Heart left ventricle (tissue), 16 donors: ENCODE data around the gene SUFU. TPM values are rescaled to one million over a fixed set of nuclear protein-coding genes. Genes with fewer than 3 reads are reported as not detected.

Experiments
- ATAC-seq, 4 donors: fragments of 200-7000 bp; cut with Tn5 transposase; one replicate each; pipeline ENCODE4 v1.9.1; 2020 to 2022; ENCODE audit warnings: moderate library complexity in 4 of 4, mild to moderate bottlenecking in 3 of 4, moderate number of reproducible peaks in 1 of 4
- DNase-seq, 5 donors: peaks; one replicate each; pipeline ENCODE4 v3.0.0-alpha.2; 2020
- H3K27ac ChIP-seq, 12 donors: fragments of 200-600 bp; sonication (generic) in 4 of 12; one replicate each; pipeline versions ENCODE4 v1.5.0 to v1.8.0; 2016 to 2022; ENCODE audit warnings: mild to moderate bottlenecking in 2 of 12
- H3K27me3 ChIP-seq, 9 donors: fragments of 200-600 bp; sonication (generic) in 2 of 9; one replicate each; pipeline versions ENCODE4 v1.5.1 to v1.8.0; 2016 to 2022; ENCODE audit warnings: mild to moderate bottlenecking in 3 of 9
- H3K36me3 ChIP-seq, 9 donors: fragments of 200-600 bp; sonication (generic) in 2 of 9; one replicate each; pipeline versions ENCODE4 v1.5.0 to v1.8.0; 2018 to 2022; ENCODE audit warnings: mild to moderate bottlenecking in 2 of 9
- H3K4me1 ChIP-seq, 12 donors: fragments of 200-600 bp; sonication (generic) in 4 of 12; one replicate each; pipeline versions ENCODE4 v1.5.0 to v1.8.0; 2016 to 2022; ENCODE audit warnings: mild to moderate bottlenecking in 3 of 12
- H3K4me3 ChIP-seq, 12 donors: fragments of 200-600 bp; sonication (generic) in 4 of 12; one replicate each; pipeline versions ENCODE4 v1.5.0 to v1.8.0; 2017 to 2022; ENCODE audit warnings: mild to moderate bottlenecking in 9 of 12, moderate library complexity in 4 of 12
- H3K9me3 ChIP-seq, 12 donors: fragments of 200-600 bp; sonication (generic) in 4 of 12; one replicate each; pipeline versions ENCODE4 v1.5.0 to v1.8.0; 2016 to 2022; ENCODE audit warnings: mild to moderate bottlenecking in 1 of 12
- POLR2A ChIP-seq, 2 donors: fragments of 450-650 bp; IDR thresholded peaks; one replicate each; pipeline ENCODE4 v1.6.1; 2017; ENCODE audit warnings: antibody characterized with exemption in 2 of 2, mild to moderate bottlenecking in 2 of 2, moderate library complexity in 2 of 2
- WGBS, 4 donors: extraction: QIAGEN DNeasy Blood & Tissue Kit in 2 of 4; methylation state at CpG; one replicate each; pipeline versions ENCODE4 v1.1.5 to v1.1.7; 2013 to 2018; 5-methylcytosine and 5-hydroxymethylcytosine counted together
- intact Hi-C, 10 donors: fragments of 100-400 bp; cut with DNase I; formaldehyde crosslinking; loops; one replicate each; pipeline versions ENCODE4 v1.11.1 to v1.14.2; 2022
- polyA plus RNA-seq, 2 donors: library from polyadenylated mRNA; stranded (reverse); fragments of 200-250 nt; gene quantifications; one replicate each; pipeline ENCODE4 v1.2.3, GENCODE V29; 2013
- total RNA-seq, 9 donors: library from RNA; depleted of rRNA in 2 of 9; stranded (reverse); fragments of >200 nt in 2 of 9; fragmentation: NEBNext Ultra II Directional in 3 of 9; extraction: Animal tissue kit (Norgen Biotek cat#: 25700) in 3 of 9; gene quantifications; one replicate each; pipeline versions ENCODE4 v1.1.0 to v1.2.4, GENCODE V29; 2016 to 2023
- TF ChIP-seq, protein P1 (sequence below), 12 donors: fragments of 200-600 bp; sonication (generic) in 4 of 12; IDR thresholded peaks; one replicate each; pipeline versions ENCODE4 v1.5.0 to v1.8.0; 2018 to 2022; ENCODE audit warnings: antibody characterized with exemption in 12 of 12, mild to moderate bottlenecking in 5 of 12
- donor health status: ischemic (EF 13 %, LVEDD 7.1; RV severe dilation, severe dysfunction).
- donor health status: healthy with polysubstance abuse.
- donor health status: DM: no; HTN: yes; CAD: no.
- donor health status: DM: no; HTN: no; CAD: no.
- donor health status: ischemic (EF 25% LVEDD 6.9; RV normal size, moderate dysfunction).
- donor health status: ischemic (EF 25% LVEDD 5.7; RV mildly dilated, moderate dysfunction).
- donor health status: healthy.
- donor health status: DM: yes; HTN: yes; CAD: no.
- donor health status: ischemic (EF 35%, LVEDD 5.7; RV mildly dilated, moderate dysfunction).
- donor health status: nonischemic (EF 11% LVEDD 7.7; RV severe dilation, severe dysfunction).
- donor health status: DM: yes; HTN: yes; CAD: no.
- donor health status: PGD.
- donor health status: ischemic (EF 29% LVEDD 5.4; RV normal size, mild dysfunction).
- donor health status: nonischemic (EF 23%, LVEDD 6.1; RV moderate dilation, normal function).

Gene SUFU
- total and polyA plus RNA-seq, 11 donors, result 3.7 to 12.7 (median 7.5) TPM

DNA sequence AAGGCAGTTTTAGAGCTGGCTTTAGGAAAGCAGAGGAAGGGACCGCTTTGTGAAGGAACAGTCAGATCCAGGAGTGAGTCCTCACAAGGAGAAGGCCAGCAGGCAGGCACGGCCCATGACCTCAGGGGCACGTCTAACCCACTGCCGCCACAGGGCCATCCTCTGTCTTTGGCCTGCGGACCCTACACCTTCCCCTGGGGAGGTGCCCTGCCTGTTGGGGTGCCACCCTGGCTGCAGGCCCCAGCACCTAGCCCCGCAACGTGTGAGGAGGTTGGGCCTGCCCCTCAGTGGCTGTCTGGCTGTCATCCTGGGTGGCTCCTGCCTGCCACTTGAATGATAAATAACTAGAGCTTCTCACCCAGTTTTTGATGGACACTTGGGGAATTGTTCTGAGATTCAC, 109.5 kb downstream of the SUFU start:
- intact Hi-C loops, result no loop called here
- H3K27me3 ChIP-seq, result no peaks in the 10 kb centered on the region
- ATAC-seq, result no peak
- H3K9me3 ChIP-seq, result no peaks in the 10 kb centered on the region
- H3K4me1 ChIP-seq, result peaks cover 0 to 75% (median 48%) of the 10 kb centered on the region in 12 donors
- WGBS, 4 donors, result 83 to 94% (median 92%) methylated on average over 4 to 7 of the region's 7 CpGs
- TF ChIP-seq, protein P1, sequence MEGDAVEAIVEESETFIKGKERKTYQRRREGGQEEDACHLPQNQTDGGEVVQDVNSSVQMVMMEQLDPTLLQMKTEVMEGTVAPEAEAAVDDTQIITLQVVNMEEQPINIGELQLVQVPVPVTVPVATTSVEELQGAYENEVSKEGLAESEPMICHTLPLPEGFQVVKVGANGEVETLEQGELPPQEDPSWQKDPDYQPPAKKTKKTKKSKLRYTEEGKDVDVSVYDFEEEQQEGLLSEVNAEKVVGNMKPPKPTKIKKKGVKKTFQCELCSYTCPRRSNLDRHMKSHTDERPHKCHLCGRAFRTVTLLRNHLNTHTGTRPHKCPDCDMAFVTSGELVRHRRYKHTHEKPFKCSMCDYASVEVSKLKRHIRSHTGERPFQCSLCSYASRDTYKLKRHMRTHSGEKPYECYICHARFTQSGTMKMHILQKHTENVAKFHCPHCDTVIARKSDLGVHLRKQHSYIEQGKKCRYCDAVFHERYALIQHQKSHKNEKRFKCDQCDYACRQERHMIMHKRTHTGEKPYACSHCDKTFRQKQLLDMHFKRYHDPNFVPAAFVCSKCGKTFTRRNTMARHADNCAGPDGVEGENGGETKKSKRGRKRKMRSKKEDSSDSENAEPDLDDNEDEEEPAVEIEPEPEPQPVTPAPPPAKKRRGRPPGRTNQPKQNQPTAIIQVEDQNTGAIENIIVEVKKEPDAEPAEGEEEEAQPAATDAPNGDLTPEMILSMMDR (IDR thresholded peaks at IDR 0.05), result no peak
- TF ChIP-seq POLR2A (IDR thresholded peaks at IDR 0.05), result no peak
- H3K36me3 ChIP-seq, result peaks cover 0 to 34% (median 15%) of the 10 kb centered on the region in 9 donors
- H3K4me3 ChIP-seq, result no peak overlapping the region
- H3K27ac ChIP-seq, result peak overlapping the region in 4 of 12 donors; percentile 5 to 55 (median 44)
- no peak for DNase-seq

DNA sequence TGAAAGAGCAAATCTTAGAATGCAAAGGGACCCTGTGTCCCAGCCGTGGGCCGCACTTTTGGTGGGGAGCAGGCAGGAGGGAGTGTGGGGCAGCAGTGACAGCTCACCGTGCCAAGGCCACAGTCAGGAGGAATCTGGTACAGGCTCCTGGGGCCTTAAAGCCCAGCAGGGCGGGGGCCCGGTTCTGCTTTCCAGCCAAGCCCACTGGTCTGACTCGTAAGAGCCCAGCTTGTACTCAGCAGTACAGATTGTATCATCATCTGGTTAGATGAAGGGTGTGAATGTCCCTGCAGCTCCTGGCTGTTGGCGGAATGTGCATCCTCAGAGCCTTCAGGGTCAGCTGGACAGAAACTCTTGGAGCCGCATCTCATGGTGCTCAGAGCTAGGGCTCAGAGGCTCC, 110.0 kb downstream of the SUFU start:
- Histone ChIP-seq H3K9me3 (no peaks in the 10 kb centered on the region), H3K27me3 (no peaks in the 10 kb centered on the region), H3K4me1 (peaks cover 0 to 75% (median 49%) of the 10 kb centered on the region in 12 donors), H3K27ac (peak overlapping the region in 3 of 12 donors; percentile 34 to 55 (median 53)), H3K36me3 (peaks cover 0 to 37% (median 15%) of the 10 kb centered on the region in 9 donors), H3K4me3 (no peak overlapping the region)
- intact Hi-C loops, result no loop called here
- DNase-seq (peak in 1 of 5 donors; percentile 55), ATAC-seq (peak in 2 of 4 donors; percentile 12 to 23)
- 58 to 84% (median 66%) methylated on average over 8 of the region's 8 CpGs for WGBS, 4 donors
- no peak for TF ChIP-seq POLR2A (IDR thresholded peaks at IDR 0.05)
- TF ChIP-seq, protein P1 (IDR thresholded peaks at IDR 0.05), result no peak

DNA sequence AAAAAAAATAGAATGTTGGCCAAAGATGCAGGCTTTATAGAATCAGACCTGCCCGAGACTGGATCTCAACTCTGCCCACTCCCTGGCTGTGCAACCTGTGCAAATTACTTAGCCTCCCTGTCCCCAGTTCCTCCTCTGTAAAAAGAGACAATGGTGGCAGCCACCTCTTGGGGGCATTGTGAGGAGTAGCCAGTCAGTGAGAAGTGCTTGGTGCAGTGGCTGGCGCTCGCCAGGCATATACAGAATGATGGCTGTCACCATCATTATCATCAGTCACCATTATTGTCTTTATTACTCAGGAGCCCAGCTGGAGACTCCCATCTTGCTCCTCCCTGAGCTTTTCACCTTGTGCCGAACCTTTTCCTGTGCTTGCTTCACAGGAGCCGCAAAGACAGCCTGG, 111.1 kb downstream of the SUFU start:
- peak overlapping the region in 3 of 12 donors; percentile 35 to 56 (median 49) for H3K27ac ChIP-seq
- no peak overlapping the region for H3K4me3 ChIP-seq
- peaks cover 0 to 37% (median 15%) of the 10 kb centered on the region in 9 donors for H3K36me3 ChIP-seq
- intact Hi-C loops, result no loop called here
- DNase-seq (no peak), ATAC-seq (no peak)
- peaks cover 0 to 78% (median 55%) of the 10 kb centered on the region in 12 donors for H3K4me1 ChIP-seq
- H3K27me3 ChIP-seq, result no peaks in the 10 kb centered on the region
- no peaks in the 10 kb centered on the region for H3K9me3 ChIP-seq
- WGBS, 4 donors, result 95 to 99% (median 97%) methylated on average over 5 of the region's 5 CpGs
- TF ChIP-seq, protein P1 (IDR thresholded peaks at IDR 0.05), result no peak
- TF ChIP-seq POLR2A (IDR thresholded peaks at IDR 0.05), result no peak

DNA sequence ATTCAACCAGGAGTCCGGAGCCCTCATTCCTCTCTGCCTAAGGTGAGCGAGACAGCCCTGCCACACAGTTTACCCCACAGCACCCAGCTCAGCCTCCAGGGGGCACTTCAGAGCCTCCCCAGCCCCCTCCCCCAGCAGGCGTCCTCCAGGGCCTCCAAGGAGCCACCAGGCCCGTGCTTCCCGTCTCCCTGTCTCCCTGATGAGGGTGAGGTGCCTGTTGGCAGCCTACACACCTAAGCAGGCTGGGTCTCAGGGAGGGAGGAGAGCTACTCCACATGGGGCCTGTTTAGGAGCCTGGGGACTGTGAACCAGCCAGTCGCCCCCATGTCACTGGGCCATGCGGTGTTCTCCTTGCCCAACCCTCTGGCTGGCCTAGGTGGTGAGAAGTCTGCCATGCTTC, 111.6 kb downstream of the SUFU start:
- DNase-seq (no peak), ATAC-seq (no peak)
- 53 to 76% (median 70%) methylated on average over 4 to 7 of the region's 7 CpGs for WGBS, 4 donors
- H3K36me3 ChIP-seq, result peaks cover 0 to 42% (median 15%) of the 10 kb centered on the region in 9 donors
- peak overlapping the region in 11 of 12 donors; percentile 3 to 57 (median 35) for H3K27ac ChIP-seq
- H3K4me1 ChIP-seq, result peaks cover 0 to 82% (median 58%) of the 10 kb centered on the region in 12 donors
- no peak overlapping the region for H3K4me3 ChIP-seq
- intact Hi-C loops, result no loop called here
- TF ChIP-seq, protein P1 (IDR thresholded peaks at IDR 0.05), result peak in 5 of 12 donors; percentile 9 to 40 (median 20)
- TF ChIP-seq POLR2A (IDR thresholded peaks at IDR 0.05), result no peak
- no peaks in the 10 kb centered on the region for H3K9me3 ChIP-seq
- no peaks in the 10 kb centered on the region for H3K27me3 ChIP-seq
